DND-41 (cell line): ENCODE data around the gene RHOBTB3.

Source experiments
- CTCF ChIP-seq: IDR thresholded peaks from 2 replicates; pipeline ENCODE4 v1.5.1; 2012; ENCODE audit warnings: borderline replicate concordance, low read length, moderate library complexity, mild to moderate bottlenecking; ENCODE audit not compliant: poor library complexity, severe bottlenecking; ENCODE audit errors: extremely low read depth
- EZH2 ChIP-seq: IDR thresholded peaks from 3 replicates; pipeline ENCODE4 v1.6.1; 2012; ENCODE audit warnings: borderline replicate concordance, low read depth, mild to moderate bottlenecking, moderate library complexity, low read length, inconsistent platforms; ENCODE audit not compliant: severe bottlenecking

DNA sequence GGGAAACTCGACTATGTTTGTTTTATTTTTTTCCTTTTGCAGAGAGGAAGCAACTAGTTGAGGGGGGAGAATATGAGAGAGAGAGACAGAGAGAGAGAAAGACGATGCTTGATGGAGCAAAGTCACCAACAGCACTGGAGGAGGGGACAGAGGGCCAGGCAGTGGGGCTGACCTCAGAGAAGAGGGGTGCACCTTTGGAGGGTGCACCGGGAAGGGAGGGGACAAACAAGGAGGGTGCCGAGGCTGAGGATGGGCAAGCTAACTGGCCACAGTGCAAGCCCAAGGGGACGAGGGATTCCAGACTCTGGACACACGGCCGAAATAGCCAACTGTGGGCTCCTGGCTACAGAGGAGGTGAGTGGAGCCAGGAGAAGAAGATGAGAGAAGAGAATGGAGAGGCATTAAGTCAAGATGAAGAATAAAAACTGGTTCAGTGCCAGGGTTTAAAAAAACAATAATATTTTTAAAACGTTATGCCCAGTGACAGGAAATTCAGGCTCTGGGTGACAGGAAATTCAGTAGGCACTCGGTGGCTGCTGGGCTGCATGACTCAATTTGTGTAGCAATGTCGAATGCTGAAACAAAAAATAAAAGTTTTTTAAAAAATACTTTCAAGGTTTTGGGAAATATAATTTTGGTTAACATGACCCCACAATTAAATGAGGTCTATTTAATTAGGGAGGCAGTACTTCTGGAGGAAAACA is 104.7 kb downstream of the RHOBTB3 start:
- TF ChIP-seq CTCF (no peak), EZH2 (no peak)
